ENCODE measurements around the gene ZBED1. TPM values are rescaled to one million over a fixed set of nuclear protein-coding genes. Genes with fewer than 3 reads are reported as not detected.

The ZBED1 gene
- total RNA-seq, 1 experiment from 2014 or later: 17.3 TPM

DNA sequence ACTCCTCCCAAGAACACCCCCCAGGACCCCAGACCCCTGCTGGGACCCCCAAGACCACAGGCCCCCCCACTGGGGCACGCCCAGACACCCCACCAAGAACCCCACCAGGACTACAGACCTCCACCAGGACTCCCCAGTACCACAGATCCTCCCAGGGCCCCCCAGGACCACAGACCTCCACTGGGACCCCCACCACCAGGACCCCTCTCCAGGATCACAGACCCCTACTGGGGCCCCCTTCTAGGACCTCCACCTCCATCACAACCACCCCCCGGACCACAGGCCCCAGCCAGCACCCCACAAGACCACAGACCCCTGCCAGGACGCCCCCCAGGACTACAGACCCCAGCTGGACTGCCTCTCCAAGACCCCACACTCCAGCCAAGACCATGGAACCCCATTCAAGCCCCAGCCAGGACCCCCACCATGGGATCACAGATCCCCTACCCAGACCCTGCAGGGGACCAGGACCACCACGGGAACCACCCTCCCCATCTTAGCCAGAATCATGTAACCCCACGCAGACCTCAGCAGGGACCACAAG is 855 bp upstream of the ZBED1 start:
- Mint-ChIP-seq H3K9me3 (ENCODE audit: low read depth, unreplicated experiment) (no peaks in the 10 kb centered on the region), H3K4me3 (ENCODE audit: low read depth, unreplicated experiment) (peak overlapping the region; percentile 47), H3K36me3 (ENCODE audit: insufficient read depth, unreplicated experiment) (peaks cover 14% of the 10 kb centered on the region), H3K27me3 (ENCODE audit: unreplicated experiment) (no peaks in the 10 kb centered on the region), H3K4me1 (ENCODE audit: low read depth, unreplicated experiment) (no peaks in the 10 kb centered on the region), H3K27ac (ENCODE audit: unreplicated experiment) (peak overlapping the region; percentile 30)
- TF ChIP-seq, protein P1, sequence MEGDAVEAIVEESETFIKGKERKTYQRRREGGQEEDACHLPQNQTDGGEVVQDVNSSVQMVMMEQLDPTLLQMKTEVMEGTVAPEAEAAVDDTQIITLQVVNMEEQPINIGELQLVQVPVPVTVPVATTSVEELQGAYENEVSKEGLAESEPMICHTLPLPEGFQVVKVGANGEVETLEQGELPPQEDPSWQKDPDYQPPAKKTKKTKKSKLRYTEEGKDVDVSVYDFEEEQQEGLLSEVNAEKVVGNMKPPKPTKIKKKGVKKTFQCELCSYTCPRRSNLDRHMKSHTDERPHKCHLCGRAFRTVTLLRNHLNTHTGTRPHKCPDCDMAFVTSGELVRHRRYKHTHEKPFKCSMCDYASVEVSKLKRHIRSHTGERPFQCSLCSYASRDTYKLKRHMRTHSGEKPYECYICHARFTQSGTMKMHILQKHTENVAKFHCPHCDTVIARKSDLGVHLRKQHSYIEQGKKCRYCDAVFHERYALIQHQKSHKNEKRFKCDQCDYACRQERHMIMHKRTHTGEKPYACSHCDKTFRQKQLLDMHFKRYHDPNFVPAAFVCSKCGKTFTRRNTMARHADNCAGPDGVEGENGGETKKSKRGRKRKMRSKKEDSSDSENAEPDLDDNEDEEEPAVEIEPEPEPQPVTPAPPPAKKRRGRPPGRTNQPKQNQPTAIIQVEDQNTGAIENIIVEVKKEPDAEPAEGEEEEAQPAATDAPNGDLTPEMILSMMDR (IDR thresholded peaks at IDR 0.05; ENCODE audit: unreplicated experiment): no peak
- no TSS peak for BruUV-seq (replicated peaks)
- CTCF ChIA-PET: no interaction called here
- DNase-seq: no peak
- intact Hi-C loops (cut with micrococcal nuclease; ENCODE audit: unreplicated experiment): no loop called here

DNA sequence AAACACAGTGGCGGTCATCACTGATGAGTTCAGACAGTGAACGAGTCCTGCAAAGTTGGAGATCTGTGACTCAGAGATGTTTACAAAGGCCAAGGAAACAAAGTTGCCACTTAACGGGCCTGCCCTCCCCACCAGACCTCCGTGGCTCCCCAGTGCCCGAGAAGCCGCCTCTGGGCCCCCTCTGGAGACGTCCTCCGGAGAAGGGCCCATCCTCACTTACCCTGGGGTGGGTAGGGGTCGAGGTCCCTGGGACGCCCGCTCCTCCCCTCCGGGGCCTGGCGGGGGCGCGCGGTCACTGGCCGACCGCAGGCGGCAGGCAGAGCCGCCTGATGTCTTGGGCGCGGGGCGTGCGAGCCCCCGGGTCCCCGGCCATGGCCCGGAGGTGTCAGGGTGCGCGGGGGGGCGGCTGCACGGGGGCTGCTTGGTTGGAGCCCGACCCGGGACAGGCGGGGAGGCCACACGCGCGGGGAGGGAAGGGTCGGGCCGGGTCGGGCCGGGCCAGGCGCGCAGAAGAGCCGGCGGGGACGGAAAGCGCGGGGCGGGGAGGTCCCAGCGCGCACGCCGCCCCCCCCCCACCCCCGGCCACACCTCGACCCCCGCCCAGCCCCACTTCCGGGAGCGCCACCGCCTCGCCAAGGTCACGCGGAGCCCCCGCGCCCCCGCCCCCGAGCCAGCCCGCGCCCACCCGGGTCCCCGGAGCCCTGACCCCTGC is 529 bp downstream of the ZBED1 start:
- intact Hi-C loops (cut with micrococcal nuclease; ENCODE audit: unreplicated experiment): no loop called here
- Mint-ChIP-seq H3K4me3 (ENCODE audit: low read depth, unreplicated experiment) (peak overlapping the region; percentile 57), H3K9me3 (ENCODE audit: low read depth, unreplicated experiment) (no peaks in the 10 kb centered on the region), H3K27me3 (ENCODE audit: unreplicated experiment) (no peaks in the 10 kb centered on the region), H3K27ac (ENCODE audit: unreplicated experiment) (no peak overlapping the region), H3K4me1 (ENCODE audit: low read depth, unreplicated experiment) (no peaks in the 10 kb centered on the region), H3K36me3 (ENCODE audit: insufficient read depth, unreplicated experiment) (peaks cover 14% of the 10 kb centered on the region)
- DNase-seq: peak; percentile 29
- no TSS peak for BruUV-seq (replicated peaks)
- CTCF ChIA-PET: no interaction called here
- TF ChIP-seq, protein P1 (IDR thresholded peaks at IDR 0.05; ENCODE audit: unreplicated experiment): no peak

DNA sequence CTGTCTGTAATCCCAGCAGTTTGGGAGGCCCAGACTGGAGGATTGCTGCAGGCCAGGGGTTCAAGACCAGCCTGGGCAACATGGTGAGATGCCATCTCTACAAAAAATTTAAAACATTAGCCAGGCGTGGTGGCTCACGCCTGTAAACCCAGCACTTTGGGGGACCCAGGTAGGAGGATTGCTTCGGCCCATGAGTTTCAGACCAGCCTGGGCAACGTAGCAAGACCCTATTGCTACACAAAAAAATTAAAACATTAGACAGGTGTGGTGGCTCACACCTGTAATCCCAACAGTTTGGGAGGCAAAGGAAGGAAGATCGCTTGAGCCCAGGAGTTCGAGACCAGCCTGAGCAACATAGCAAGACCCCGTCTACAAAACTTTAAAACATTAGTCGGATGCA is 1.3 kb downstream of the ZBED1 start:
- H3K27ac Mint-ChIP-seq (ENCODE audit: unreplicated experiment): no peak overlapping the region
- H3K36me3 Mint-ChIP-seq (ENCODE audit: insufficient read depth, unreplicated experiment): peaks cover 14% of the 10 kb centered on the region
- CTCF ChIA-PET: no interaction called here
- no peak for DNase-seq
- H3K4me1 Mint-ChIP-seq (ENCODE audit: low read depth, unreplicated experiment): no peaks in the 10 kb centered on the region
- intact Hi-C loops (cut with micrococcal nuclease; ENCODE audit: unreplicated experiment): no loop called here
- no TSS peak for BruUV-seq (replicated peaks)
- TF ChIP-seq, protein P1 (IDR thresholded peaks at IDR 0.05; ENCODE audit: unreplicated experiment): no peak
- H3K9me3 Mint-ChIP-seq (ENCODE audit: low read depth, unreplicated experiment): no peaks in the 10 kb centered on the region
- no peaks in the 10 kb centered on the region for H3K27me3 Mint-ChIP-seq (ENCODE audit: unreplicated experiment)
- peak overlapping the region; percentile 57 for H3K4me3 Mint-ChIP-seq (ENCODE audit: low read depth, unreplicated experiment)

DNA sequence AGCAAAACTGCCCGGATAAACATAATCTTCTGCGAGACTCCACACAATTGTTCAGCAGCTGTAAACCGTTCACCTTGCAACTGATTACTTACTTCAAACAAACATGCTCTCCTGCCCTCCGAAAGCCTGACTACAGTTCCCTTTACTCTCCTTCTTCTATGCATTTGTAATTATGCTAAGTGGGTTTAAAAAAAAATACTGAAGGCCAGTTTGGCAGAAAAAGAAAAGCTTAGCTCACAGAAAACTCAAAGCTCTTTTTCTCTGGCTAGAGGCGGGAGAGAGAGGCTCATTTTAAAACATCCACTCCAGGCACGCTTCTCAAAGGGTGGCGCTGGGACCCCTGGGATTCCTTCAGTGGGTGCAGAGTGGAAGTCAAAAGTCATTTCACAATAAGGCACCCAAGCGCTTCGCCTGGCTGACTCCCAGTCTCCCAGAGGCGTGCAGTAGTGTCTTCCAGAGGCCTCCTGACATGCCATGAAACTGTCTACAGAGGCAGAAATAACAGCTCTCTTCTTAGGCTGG is 1.9 kb downstream of the ZBED1 start:
- DNase-seq: no peak
- H3K4me1 Mint-ChIP-seq (ENCODE audit: low read depth, unreplicated experiment): no peaks in the 10 kb centered on the region
- peaks cover 14% of the 10 kb centered on the region for H3K36me3 Mint-ChIP-seq (ENCODE audit: insufficient read depth, unreplicated experiment)
- CTCF ChIA-PET: no interaction called here
- TF ChIP-seq, protein P1 (IDR thresholded peaks at IDR 0.05; ENCODE audit: unreplicated experiment): no peak
- intact Hi-C loops (cut with micrococcal nuclease; ENCODE audit: unreplicated experiment): no loop called here
- H3K27me3 Mint-ChIP-seq (ENCODE audit: unreplicated experiment): no peaks in the 10 kb centered on the region
- H3K27ac Mint-ChIP-seq (ENCODE audit: unreplicated experiment): peak overlapping the region; percentile 40
- peak overlapping the region; percentile 57 for H3K4me3 Mint-ChIP-seq (ENCODE audit: low read depth, unreplicated experiment)
- BruUV-seq (replicated peaks): no TSS peak
- H3K9me3 Mint-ChIP-seq (ENCODE audit: low read depth, unreplicated experiment): no peaks in the 10 kb centered on the region

All from Calu3 (cell line).